ENCODE measurements around the gene LARP4B.

LARP4B gene

DNA sequence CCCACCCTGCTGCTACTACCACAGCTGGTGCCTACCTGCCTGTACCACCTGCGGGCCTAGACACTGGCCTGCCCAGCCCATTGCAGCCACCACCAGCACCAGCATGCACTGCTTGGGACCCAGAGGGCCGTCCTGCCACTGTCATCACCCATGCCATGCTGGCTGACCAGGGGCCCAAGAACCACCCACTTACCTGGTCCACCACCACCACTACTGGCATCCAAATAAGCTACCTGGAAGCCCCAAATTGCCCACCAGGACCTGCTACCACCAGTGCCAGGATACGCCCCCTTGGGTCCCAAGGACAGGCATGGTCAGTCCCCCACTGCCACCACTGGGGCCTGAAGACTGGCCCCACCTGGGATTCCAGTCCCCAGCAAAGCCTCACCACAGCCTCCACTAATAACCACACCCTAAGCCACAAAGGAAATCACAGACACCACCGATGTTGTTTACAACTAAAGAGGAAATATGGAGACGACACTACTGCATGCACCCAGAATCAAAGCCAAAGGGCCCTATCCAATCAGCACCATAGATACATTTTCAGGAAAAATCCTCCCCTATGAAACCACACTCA lies 171.5 kb downstream of the LARP4B start:
- TF ChIP-seq, protein P1, sequence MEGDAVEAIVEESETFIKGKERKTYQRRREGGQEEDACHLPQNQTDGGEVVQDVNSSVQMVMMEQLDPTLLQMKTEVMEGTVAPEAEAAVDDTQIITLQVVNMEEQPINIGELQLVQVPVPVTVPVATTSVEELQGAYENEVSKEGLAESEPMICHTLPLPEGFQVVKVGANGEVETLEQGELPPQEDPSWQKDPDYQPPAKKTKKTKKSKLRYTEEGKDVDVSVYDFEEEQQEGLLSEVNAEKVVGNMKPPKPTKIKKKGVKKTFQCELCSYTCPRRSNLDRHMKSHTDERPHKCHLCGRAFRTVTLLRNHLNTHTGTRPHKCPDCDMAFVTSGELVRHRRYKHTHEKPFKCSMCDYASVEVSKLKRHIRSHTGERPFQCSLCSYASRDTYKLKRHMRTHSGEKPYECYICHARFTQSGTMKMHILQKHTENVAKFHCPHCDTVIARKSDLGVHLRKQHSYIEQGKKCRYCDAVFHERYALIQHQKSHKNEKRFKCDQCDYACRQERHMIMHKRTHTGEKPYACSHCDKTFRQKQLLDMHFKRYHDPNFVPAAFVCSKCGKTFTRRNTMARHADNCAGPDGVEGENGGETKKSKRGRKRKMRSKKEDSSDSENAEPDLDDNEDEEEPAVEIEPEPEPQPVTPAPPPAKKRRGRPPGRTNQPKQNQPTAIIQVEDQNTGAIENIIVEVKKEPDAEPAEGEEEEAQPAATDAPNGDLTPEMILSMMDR (IDR thresholded peaks at IDR 0.05; ENCODE audit: low read depth, low read length, missing control alignments), result no peak
- in situ Hi-C loops (cut with HindIII; ENCODE audit: low sequenced_read_pairs), result loop anchor here (5.0 to 10.0 kb wide), 2 partner anchors 38 to 55 kb away; no protein-coding TSS in a partner anchor
- no peak for DNase-seq (ENCODE audit: low read depth)
- H3K4me3 ChIP-seq (ENCODE audit: low read depth, low read length), result no peak overlapping the region
